GM19035 (cell line): ENCODE data around the gene LENG9.
"Not testable (repeated sequence)": the region's sequence is repeated elsewhere in the genome, so short reads cannot be mapped to it uniquely, and the experiment has no call there.

Experiments used
- ATAC-seq: cut with Tn5 transposase; IDR thresholded peaks from one replicate; pipeline ENCODE4 v1.9.1; 2021; ENCODE audit not compliant: unreplicated experiment

The LENG9 gene

DNA sequence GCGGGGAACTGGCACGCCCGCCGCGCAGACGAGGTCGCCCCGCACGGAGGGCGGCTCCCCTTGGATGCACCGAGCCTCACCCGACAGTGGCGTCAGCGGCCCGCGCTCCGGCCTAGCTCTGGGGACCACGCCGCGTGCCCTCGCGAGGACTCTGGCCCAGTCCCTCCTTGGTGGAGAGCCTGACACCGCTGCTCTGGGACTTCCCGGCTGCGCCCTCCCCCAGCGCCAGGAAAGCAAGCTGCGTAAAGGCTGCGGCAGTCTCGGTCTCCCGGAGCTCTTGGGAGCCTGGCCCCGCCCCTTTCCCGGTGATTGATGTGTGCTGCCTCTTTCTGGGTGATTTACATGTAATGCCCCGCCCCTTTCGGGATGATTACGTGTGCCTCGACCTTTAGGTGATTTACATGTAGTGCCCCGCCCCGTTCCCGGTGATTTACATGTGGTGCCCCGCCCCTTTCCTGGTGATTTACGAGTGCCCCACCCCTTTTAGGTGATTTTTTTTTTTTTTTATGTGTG lies at the start of gene LENG9:
LENG9 (minus strand) TSS at position 248 of the 513 bp plus-strand sequence. CDS start 252 bp downstream, outside the sequence.
- peak; percentile 65 for ATAC-seq

DNA sequence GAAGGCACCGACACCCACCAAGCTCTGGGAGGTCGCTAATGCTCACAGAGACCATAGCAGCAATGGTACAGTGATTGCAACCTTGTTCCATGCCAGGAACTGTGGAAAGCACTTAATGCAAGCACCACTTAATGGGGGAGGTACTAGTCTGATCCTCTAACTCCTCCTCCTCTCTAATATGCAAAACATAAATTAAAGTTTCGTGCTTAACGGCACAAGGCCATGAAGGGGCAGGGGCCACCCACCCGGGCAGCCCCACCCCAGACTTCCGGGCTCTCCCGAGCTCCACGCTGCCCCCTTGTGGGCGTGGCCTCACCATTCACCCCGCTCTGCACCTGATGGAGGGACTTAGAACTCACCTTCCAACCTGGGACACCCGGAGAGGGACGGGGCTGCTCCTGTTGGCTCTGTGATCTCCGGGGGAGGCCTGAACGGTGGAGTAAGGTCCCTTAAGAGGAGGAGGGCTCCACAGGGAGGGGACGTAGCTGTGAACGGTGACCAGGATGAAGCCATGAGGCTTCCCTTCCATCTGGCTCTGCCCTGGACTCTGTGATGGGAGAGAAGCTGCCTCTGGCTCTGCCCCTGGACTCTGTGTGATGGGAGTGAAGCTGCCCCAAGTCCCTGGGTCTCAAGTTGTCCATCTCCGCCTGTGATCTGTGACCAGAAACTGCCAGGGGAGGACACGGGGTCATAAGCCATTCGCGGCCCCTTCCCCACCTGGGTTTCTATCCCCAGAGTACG lies 45.8 kb upstream of the LENG9 start:
- not testable (repeated sequence) for ATAC-seq

GRCh38 chr19:54508487-54508886 lies 44.9 kb upstream of the LENG9 start:
- not testable (repeated sequence) for ATAC-seq

DNA sequence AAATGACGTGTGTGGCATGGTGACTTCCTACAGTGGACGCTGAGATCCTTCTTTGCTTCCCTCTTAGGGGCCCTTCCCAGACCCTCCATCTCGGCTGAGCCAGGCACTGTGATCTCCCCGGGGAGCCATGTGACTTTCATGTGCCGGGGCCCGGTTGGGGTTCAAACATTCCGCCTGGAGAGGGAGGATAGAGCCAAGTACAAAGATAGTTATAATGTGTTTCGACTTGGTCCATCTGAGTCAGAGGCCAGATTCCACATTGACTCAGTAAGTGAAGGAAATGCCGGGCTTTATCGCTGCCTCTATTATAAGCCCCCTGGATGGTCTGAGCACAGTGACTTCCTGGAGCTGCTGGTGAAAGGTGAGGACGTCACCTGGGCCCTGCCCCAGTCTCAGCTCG lies 44.2 kb upstream of the LENG9 start:
- ATAC-seq: no peak

DNA sequence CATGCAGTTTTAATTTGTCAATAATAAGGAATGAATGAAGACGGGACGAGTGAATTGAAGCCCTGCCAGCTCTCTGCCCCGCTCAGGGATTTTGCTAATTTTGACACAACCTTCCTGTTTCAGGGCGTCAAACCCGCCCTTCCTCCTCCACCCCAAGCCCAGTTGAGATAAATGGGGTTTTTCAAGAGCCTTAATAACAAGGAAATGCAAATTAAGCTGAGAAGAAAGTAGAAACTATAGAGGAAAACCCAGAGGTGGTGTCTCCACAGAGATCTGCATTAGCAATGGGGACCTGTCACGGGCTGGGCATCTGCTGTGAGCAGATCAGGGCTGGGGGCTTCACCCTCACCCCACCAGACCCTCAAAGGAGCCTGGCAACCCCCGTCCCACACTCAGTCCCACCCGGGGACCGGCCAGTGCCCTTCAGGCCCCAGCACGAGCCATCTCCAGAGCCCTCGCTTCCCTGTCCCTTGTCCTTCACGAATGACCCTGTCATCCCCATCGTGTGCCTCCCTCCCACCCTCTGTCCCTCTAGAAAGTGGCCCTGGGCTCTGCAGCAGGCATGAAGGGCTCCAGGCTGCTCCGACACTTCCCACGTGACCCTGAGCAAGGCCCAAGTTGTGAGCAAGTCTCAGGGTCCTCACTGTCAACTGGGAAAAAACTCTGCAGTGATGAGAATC lies 43.6 kb upstream of the LENG9 start:
- ATAC-seq: not testable (repeated sequence)

DNA sequence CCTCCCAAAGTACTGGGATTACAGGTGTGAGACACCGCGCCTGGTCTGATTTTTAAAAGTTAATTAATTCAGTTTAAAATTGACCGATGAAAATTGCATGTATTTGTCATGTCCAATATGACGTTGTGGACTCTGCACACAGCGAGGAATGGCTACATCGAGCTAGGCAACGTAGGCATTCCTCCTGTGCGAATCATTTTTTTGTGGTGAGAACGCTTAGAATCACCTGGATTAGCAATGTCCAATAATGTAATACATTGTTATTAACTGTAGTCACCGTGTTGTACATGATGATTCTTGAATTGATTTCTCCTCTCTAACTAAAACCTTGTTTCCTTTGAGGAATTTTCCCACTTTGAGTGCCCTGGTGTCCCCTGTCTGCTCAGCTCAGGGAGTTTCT lies 42.5 kb upstream of the LENG9 start:
- no peak for ATAC-seq

- not testable (repeated sequence) for ATAC-seq
Measured at GRCh38 chr19:54505542-54505941, 42.0 kb upstream of the LENG9 start.

- no peak for ATAC-seq
Measured at GRCh38 chr19:54502518-54503048, 39.0 kb upstream of the LENG9 start, which contains the start of gene LAIR2. LAIR2 (plus strand) TSS chr19:54502831; CDS start chr19:54502919, 88 bp downstream.

GRCh38 chr19:54498451-54498772 lies 34.8 kb upstream of the LENG9 start:
- not testable (repeated sequence) for ATAC-seq

- not testable (repeated sequence) for ATAC-seq
Measured at GRCh38 chr19:54497747-54498450, 34.3 kb upstream of the LENG9 start.

DNA sequence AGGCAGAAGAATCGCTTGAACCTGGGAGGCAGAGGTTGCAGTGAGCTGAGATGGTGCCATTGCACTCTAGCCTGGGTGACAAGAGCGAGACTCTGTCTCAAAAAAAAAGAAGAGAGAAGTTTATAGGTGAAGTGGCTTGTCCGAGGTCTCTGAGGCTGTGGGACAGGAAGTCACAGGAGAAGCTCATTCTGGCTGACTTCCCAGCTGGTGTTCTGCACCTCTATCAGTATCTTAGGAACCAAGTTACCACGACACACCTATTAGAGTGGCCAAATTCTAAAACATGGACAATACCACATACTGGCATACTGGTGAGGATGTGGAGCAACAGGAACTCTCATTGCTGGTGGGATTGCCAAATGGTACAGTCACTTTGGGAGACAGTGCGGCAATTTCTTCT lies 31.7 kb upstream of the LENG9 start:
- ATAC-seq: not testable (repeated sequence)

DNA sequence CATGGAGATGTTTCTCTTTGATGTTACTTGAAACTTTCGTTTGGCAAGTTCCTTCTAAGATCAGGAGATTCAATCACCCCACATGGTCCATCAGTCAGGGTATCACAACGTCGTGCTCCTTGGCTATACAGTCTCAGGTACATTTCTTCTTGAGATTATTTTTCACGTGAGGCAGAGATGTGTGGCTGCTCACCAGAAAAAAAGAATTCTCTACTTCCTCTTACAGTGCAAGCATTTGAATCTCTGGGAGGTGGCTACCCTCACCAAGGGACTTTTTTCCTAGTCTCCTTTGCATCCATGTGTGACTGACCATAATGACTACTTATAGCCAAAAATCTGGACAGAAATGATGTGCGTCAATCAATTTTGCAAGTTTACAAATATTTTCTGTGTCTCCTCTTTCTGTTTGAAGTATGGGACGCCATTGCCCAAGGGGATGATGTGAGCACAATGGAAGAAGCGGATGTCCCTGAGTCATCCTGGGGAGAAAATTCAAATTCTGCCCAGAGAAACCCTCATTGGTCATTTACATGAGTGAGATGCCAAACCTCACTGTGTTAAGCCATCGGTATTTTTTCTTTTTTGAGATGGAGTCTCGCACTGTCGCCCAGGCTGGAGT lies 30.5 kb upstream of the LENG9 start:
- no peak for ATAC-seq

DNA sequence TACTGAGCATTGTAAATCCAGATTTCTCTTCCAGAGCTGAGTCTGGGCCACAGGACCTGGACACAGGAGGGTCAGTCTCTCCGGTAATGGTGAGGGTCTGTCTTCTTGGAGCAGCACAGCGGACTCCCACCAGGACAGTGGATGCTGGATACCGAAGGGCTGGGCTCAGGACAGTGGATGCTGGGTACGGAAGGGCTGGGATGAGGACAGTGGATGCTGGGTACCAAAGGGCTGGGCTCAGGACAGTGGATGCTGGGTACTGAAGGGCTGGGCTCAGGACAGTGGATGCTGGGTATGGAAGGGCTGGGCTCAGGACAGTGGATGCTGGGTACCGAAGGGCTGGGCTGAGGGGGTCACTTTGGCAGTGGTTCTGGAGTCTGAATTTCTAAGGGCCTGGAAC lies 29.5 kb upstream of the LENG9 start:
- ATAC-seq: not testable (repeated sequence)

DNA sequence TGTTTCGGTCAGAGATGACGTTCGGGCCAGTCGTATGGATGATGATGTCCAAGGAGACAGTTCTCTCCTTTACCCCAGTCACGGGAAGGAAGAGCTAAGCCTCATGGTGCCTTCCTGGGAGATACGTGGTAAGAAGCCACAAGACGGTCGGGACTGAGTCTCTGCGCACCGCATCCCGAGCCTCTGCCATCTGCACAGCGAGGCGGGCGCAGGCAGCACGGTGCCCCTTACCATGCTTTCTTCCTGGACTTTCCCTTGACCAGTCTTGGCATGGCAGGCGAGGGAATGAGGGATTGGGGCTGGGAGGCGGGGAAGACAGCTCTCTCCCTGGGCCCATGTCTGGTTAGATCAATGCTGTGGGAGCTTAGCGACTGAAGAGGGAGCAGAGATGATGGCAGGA lies 29.0 kb upstream of the LENG9 start:
- ATAC-seq: no peak

GRCh38 chr19:54489766-54490165 lies 26.2 kb upstream of the LENG9 start:
- ATAC-seq: no peak

DNA sequence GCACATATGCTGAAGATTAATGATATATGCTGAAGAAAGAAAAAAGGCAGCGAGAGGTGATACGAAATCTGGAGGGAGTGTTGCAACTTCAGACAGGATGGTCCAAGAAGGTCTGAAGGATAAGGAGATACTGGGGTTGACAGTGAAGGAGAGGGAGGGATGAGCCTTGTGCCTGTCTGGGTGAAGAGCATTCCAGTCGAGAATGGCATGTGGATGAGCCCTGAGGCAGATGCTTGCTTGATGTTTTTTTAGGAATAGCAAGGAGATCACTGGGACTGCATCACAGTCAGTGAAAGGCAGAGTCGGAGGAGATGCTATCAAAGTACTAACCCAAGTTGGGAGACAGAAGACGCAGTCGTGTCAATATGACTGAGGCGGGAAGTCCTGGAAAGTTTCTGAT lies 25.8 kb upstream of the LENG9 start:
- no peak for ATAC-seq

DNA sequence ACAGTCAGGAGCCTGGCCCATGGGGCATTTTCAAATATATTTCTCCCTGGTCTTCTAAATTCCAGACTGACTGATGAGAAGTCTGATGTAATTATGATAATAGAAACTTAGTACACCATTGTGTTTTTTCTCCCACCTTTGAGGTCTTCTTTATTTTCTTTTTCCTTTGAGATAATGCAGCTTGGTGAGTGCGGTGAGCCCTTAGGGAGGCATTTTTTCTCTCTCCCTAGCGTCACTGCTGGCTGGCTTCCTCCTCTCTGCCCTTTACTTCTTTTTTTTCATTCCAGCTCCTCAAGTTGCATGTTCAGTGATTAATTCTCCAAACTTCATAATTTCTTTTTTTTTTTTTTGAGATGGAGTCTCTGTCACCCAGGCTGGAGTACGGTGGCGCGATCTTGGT lies 22.3 kb upstream of the LENG9 start:
- no peak for ATAC-seq

DNA sequence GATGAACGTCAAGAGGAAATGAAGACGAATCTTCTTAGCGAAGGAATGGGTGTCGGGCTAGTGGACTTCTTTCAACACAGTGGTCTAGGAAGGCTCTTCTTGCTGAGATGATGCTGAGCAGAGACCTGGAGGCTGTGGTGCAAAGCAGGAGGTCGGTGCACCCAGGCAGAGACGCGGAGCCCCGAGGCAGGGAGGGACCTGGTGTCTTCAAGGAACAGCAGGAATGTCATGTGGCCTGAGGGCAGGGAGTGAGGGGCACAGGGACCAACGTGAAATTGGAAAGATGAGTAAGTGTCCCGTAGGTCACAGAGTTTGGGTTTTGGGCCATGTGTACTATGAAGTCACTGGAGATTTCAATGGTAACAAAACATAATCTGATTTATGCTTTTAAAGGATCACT lies 20.9 kb upstream of the LENG9 start:
- ATAC-seq: no peak

DNA sequence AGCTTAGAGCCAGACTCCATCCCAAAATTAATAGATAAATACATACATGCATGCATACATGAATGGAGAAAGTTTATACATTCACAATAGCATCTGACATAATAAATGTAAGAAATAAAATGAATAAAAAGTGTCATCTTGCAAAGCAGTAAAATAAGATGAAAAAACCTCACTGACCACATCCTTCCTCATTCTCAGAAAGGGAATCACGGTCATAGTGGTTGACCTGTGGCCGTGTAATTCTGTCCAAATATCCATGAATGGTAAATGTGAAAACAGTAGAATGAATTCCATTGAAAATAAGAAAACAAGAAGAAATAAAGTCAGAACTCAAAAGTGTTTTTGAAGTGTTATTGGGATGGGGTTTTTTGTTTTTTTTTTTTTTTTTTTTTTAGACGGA lies 19.3 kb upstream of the LENG9 start:
- no peak for ATAC-seq

- no peak for ATAC-seq
Measured at GRCh38 chr19:54481326-54481930, 17.9 kb upstream of the LENG9 start.

- no peak for ATAC-seq
Measured at GRCh38 chr19:54480051-54480450, 16.5 kb upstream of the LENG9 start.
